ENCODE measurements around the gene GLB1L. TPM values are rescaled to one million over a fixed set of nuclear protein-coding genes. Genes with fewer than 3 reads are reported as not detected.
"Not testable (repeated sequence)": the region's sequence is repeated elsewhere in the genome, so short reads cannot be mapped to it uniquely, and the experiment has no call there.

Gene GLB1L
- polyA plus RNA-seq, 3 donors: 21.8 to 26.4 (median 25.1) TPM

GRCh38 chr2:219209236-219210195, 35.7 kb downstream of the GLB1L start:
- no peak for DNase-seq (ENCODE audit: low read depth in 3 of 3, low spot score in 2 of 3)

GRCh38 chr2:219207884-219208740, 37.1 kb downstream of the GLB1L start:
- no peak for DNase-seq (ENCODE audit: low read depth in 3 of 3, low spot score in 2 of 3)

- no peak for DNase-seq (ENCODE audit: low read depth in 3 of 3, low spot score in 2 of 3)
Measured at GRCh38 chr2:219207134-219207883, 37.9 kb downstream of the GLB1L start.

- DNase-seq (ENCODE audit: low read depth in 3 of 3, low spot score in 2 of 3): peak; percentile 82 to 93 (median 90)
Measured at GRCh38 chr2:219206328-219207133, 38.7 kb downstream of the GLB1L start, which contains the start of gene ZFAND2B. Gene ZFAND2B (plus strand): TSS chr2:219206782. CDS start chr2:219206988, 206 bp downstream.

- no peak for DNase-seq (ENCODE audit: low read depth in 3 of 3, low spot score in 2 of 3)
Measured at GRCh38 chr2:219205981-219206327, 39.3 kb downstream of the GLB1L start.

GRCh38 chr2:219205165-219205538, 40.1 kb downstream of the GLB1L start:
- no peak for DNase-seq (ENCODE audit: low read depth in 3 of 3, low spot score in 2 of 3)

GRCh38 chr2:219204425-219205164, 40.6 kb downstream of the GLB1L start:
- no peak for DNase-seq (ENCODE audit: low read depth in 3 of 3, low spot score in 2 of 3)

- DNase-seq (ENCODE audit: low read depth in 3 of 3, low spot score in 2 of 3): not testable (repeated sequence)
Measured at GRCh38 chr2:219201331-219201730, 43.9 kb downstream of the GLB1L start.

- not testable (repeated sequence) for DNase-seq (ENCODE audit: low read depth in 3 of 3, low spot score in 2 of 3)
Measured at GRCh38 chr2:219200502-219201326, 44.5 kb downstream of the GLB1L start.

- DNase-seq (ENCODE audit: low read depth in 3 of 3, low spot score in 2 of 3): no peak
Measured at GRCh38 chr2:219199470-219200211, 45.6 kb downstream of the GLB1L start.

GRCh38 chr2:219198974-219199373, 46.3 kb downstream of the GLB1L start:
- no peak for DNase-seq (ENCODE audit: low read depth in 3 of 3, low spot score in 2 of 3)

- DNase-seq (ENCODE audit: low read depth in 3 of 3, low spot score in 2 of 3): no peak
Measured at GRCh38 chr2:219197388-219197787, 47.9 kb downstream of the GLB1L start.

GRCh38 chr2:219186754-219187456, 58.3 kb downstream of the GLB1L start:
- no peak for DNase-seq (ENCODE audit: low read depth in 3 of 3, low spot score in 2 of 3)
